ENCODE results near the gene ABR.
A peak's percentile ranks its signal among the peaks of the same experiment; 100 is the strongest.

The ABR gene

GRCh38 chr17:1025733-1026598 is 153.8 kb downstream of the ABR start:
- DNase-seq: no peak

DNA sequence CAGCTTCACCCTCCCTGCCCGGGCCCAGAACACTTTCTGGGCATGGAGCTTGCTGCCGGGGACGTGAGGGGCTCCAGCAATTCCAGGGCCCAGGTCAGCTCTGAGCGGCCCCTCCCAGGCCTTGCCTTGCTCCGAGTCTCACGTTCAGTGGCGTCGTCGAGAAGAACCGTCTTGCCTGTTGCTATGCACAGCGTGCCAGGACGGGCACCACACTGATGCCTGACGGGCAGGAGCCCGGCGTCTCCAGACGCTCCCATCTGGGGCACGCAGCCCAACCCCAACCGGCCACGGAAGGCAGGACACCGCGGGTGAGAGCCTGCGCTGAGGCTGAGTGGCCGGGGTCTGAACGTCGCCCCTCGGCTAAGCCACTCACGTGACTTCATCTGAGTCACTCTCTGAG is 155.7 kb downstream of the ABR start:
- no peak for DNase-seq

GRCh38 chr17:1022278-1023024 is 157.3 kb downstream of the ABR start:
- no peak for DNase-seq

DNA sequence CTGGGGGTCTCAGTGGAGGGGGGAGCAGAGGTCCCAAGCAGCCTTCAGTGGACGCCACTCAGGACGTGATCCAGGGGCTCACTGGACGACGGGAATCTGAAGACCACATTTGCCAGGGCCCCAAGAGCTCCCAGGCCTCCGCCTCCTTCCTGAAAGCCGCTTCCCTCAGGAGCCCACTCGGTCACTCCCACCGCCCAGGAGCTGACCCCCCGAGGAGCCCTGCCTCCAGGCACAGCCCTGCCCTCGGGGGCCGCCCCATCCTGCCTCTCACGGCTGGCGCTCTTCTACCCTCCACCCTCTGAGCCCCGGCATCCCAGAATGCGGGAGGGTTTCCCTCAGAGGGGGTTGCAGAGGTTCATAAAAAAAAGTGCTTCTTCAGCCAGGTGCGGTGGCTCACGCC is 158.6 kb downstream of the ABR start:
- DNase-seq: no peak

GRCh38 chr17:1019451-1019850 is 160.3 kb downstream of the ABR start:
- no peak for DNase-seq

GRCh38 chr17:1018547-1018946 is 161.2 kb downstream of the ABR start:
- DNase-seq: no peak

DNA sequence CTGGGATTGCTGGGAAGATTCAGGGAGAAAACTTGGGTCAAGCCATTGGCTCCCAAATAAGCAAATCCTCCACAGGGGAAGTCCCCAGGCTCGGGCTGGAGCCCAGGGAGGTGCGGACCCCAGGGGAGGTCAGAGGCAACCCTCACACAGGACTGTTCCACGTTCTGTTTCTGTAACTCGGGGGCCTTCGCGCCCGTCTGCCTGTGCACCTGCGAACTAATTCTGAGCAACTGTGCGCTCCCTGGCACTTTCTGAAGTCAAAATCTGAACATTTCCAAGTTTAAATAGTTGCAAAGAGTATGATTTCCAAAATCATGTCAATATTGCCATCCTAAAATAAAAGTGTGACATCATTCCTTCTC is 166.1 kb downstream of the ABR start:
- no peak for DNase-seq

DNA sequence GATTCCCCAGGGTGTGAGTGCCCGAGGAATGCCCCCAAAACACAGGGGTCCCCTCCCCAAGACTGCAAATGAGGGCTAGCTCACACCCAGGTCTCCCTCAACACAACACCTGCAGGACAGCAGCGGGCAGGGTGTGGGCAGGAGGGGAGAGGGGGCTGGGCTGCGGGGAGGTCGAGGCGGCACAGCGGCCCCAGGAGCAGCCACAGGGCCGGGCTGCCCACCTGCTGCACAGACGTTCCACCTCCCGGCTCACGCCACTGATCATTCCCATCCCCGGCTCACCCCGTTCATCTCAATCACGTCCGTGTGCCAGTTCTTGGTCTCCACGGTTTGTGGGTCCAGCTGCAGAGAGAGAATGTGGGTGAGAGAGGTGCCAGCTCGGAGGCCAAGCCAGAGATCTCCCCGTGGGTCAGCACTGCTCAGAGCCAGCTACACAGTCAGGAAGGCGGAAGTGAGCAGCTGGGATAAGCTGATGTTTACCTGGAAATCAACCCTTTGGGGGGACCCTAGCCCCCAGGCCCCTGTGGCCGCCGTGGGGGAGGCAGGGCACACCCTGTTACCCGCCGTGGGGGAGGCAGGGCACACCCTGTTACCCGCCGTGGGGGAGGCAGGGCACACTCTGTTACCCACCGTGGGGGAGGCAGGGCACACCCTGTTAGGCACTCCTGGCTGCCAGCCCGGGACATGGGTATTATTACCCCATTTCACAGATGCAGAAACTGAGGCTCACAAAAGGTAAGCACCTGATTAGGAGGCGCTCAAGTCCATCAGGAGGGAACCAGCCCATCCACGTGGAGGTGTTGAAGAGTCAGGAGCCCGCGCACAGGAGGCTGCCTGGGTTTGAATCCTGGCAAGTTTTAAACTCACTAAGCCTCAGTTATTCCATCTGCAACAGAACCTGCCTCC is 166.7 kb downstream of the ABR start:
- DNase-seq: no peak

GRCh38 chr17:1011760-1012735 is 167.7 kb downstream of the ABR start:
- DNase-seq: no peak

DNA sequence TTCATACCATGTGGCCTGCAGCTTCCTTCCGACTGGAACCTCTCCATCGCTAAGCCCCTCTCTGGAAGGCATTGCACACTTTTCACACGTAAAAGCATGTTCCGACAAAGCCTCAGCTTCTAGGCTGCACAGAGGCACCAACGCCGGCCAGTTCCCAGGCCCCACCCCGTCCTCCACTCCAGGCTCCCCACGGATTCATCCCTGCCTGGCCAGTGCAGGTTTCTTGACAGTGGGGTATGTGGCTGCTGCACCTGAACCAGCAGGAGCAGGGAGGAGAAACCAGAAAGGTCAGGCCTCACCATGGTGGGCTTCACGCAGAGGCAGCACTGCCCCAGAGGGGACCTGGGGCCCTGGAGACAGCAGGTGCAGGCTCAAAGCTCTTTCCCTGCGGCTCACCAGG is 168.6 kb downstream of the ABR start:
- no peak for DNase-seq

DNA sequence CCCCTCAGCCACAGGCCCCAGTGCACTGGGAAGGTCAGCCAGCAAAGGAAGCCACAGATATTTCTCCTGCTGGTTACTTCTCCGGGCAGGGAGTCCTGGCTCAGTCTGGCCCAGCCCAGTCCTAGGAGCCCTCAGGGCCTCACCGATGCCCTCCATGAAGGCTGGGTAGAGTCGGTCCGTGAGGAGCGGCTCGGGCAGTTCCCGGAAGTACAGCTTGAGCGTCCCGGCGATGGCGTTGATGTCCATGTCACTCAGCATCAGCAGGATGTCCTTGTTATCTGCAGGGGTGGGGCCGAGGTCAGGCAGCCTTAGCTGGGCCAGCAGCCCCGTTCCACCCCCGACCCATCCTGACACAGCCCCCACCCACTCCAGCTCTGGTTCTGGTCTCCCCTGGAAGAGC is 169.2 kb downstream of the ABR start:
- no peak for DNase-seq

GRCh38 chr17:1010086-1010450 is 169.7 kb downstream of the ABR start:
- DNase-seq: no peak

DNA sequence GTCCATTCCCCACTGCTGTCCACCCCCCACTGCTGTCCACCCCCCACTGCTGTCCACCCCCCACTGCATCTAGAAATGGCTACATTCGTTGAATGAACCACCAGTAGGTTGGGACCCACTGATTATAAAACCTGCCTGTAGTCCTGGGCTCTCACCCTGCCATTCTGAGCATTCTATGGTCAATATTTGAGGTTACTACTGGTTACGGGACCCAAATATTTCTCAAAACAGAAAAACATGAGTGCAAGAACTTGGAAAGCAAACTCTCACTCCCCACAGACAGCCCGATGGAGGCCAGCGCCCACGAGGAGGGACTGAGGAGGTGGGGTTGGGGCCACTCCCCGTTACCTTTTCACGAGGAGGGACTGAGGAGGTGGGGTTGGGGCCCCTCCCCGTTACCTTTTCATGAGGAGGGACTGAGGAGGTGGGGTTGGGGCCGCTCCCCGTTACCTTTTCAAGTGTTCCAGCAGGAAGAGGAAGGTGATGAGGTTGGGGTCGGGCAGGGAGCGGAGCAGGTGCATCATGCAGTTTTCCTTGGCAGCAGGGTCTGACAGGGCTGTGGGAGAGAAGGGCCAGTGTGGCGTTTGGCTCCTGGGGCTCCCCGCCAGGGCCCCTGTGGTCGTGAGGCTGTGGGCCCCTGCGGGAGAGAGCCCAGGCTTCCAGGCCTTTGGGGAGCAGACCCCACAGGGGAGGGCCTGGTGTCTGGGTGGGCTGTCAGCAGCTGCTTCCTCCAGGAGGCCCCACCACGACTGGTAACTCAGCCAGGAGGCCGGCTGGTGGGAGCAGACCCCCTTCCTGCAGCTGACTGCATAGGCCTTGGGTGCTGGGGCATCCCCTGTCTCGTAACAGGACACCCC is 170.3 kb downstream of the ABR start:
- DNase-seq: no peak

DNA sequence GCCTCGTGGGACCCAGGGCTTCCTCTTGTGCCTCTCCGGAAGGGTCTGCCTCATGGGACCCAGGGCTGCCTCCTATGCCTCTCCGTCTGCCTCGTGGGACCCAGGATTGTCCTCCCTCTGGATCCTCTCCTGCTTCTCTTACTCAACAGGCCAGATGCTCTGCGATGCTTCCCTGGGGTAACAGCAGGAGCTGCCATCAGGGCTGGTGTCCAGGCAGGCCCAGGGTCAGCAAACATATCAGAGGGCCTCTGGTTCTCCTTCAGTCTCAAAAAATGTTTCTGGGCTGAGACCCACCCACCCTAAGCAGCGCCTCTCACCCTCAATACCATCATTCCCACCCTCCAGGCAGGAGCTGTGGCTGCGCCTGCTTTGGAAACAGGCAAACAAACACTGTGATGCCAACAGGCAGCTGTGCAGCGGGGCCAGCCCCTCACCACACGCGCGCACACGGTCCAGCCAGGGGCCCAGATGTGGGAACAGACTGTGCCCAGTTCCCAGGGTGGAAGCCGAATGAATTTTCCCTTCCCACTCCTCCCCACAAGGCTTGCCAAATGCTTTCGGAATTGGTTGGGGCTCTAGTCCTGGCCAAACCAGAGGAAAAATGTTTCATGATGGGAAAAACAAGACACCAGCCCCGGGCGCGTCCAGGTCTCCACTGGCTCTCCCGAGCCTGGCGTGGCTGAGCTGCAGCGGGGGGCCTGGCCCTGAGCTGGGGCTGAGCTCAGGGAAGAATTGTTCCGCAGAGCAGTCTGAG is 171.6 kb downstream of the ABR start:
- DNase-seq: no peak

- no peak for DNase-seq
These were observed 172.3 kb downstream of the ABR start for GRCh38 chr17:1007310-1008007.

- DNase-seq: no peak
These were observed 173.7 kb downstream of the ABR start for GRCh38 chr17:1006054-1006453.

- DNase-seq: peak; percentile 65
These were observed 174.3 kb downstream of the ABR start for GRCh38 chr17:1005361-1005946.

- no peak for DNase-seq
These were observed 174.9 kb downstream of the ABR start for GRCh38 chr17:1004769-1005295.

All from hematopoietic multipotent progenitor cell treated with erythropoietin and hydrocortisone succinate and interleukin-3 and kit ligand, for 6 days (in vitro differentiated cells).